CD14-positive monocyte (primary cell): ENCODE measurements around the gene ZRANB3. TPM values are rescaled to one million over a fixed set of nuclear protein-coding genes. Genes with fewer than 3 reads are reported as not detected.

Experiments used
- DNase-seq, 3 donors: peaks; one replicate each; pipeline ENCODE4 v3.0.0-alpha.2; 2011 to 2022
- H2AFZ ChIP-seq: 2 replicates; pipeline ENCODE4 v1.6.0; 2012; ENCODE audit warnings: mild to moderate bottlenecking, low read depth, low read length, inconsistent platforms; ENCODE audit not compliant: insufficient read depth, poor library complexity, severe bottlenecking
- H3K27ac ChIP-seq, 2 donors: 1 replicate in 1 of 2; 2 replicates in 1 of 2; pipeline ENCODE4 v1.5.1; 2012 to 2013; ENCODE audit warnings: low read length in 2 of 2, control low read depth in 1 of 2, inconsistent platforms in 1 of 2, low read depth in 1 of 2, mild to moderate bottlenecking in 1 of 2
- H3K27me3 ChIP-seq, 2 donors: one replicate each; pipeline versions ENCODE4 v1.6.0 to v1.6.1; 2011 to 2013; ENCODE audit warnings: low read length in 2 of 2; ENCODE audit not compliant: control insufficient read depth in 2 of 2, insufficient read depth in 2 of 2
- H3K36me3 ChIP-seq, 2 donors: replicated peaks in 1 of 2; 1 replicate in 1 of 2; 2 replicates in 1 of 2; pipeline versions ENCODE4 v1.5.1 to v1.6.1; 2012 to 2013; ENCODE audit warnings: low read length in 2 of 2, control low read depth in 1 of 2, inconsistent platforms in 1 of 2, mild to moderate bottlenecking in 1 of 2; ENCODE audit not compliant: insufficient read depth in 2 of 2, control insufficient read depth in 1 of 2
- H3K4me1 ChIP-seq, 2 donors: 1 replicate in 1 of 2; 2 replicates in 1 of 2; pipeline versions ENCODE4 v1.5.1 to v1.6.1; 2012 to 2013; ENCODE audit warnings: low read length in 2 of 2, control low read depth in 1 of 2, inconsistent platforms in 1 of 2, mild to moderate bottlenecking in 1 of 2, moderate library complexity in 1 of 2; ENCODE audit not compliant: insufficient read depth in 2 of 2, control insufficient read depth in 1 of 2
- H3K4me2 ChIP-seq: replicated peaks from 2 replicates; pipeline ENCODE3; 2012; ENCODE audit warnings: low read length, moderate library complexity, mild to moderate bottlenecking; ENCODE audit not compliant: poor library complexity, severe bottlenecking; ENCODE audit errors: extremely low read depth
- H3K4me3 ChIP-seq, 3 experiments: fragments of 200-600 bp in 1 of 3; sonication (generic) in 1 of 3; replicated peaks in 1 of 3; 1 replicate in 2 of 3; 2 replicates in 1 of 3; pipeline ENCODE4 v1.5.1; 2011 to 2013; ENCODE audit warnings: low read length in 3 of 3, mild to moderate bottlenecking in 3 of 3, control low read depth in 2 of 3, low read depth in 2 of 3, inconsistent platforms in 1 of 3, moderate library complexity in 1 of 3
- H3K79me2 ChIP-seq: 2 replicates; pipeline ENCODE4 v1.6.0; 2012; ENCODE audit warnings: mild to moderate bottlenecking, control low read depth, inconsistent platforms, low read length, moderate library complexity; ENCODE audit not compliant: insufficient read depth
- H3K9ac ChIP-seq: 2 replicates; pipeline ENCODE4 v1.6.0; 2017; ENCODE audit warnings: low read length, mild to moderate bottlenecking; ENCODE audit not compliant: insufficient read depth, poor library complexity, severe bottlenecking
- H3K9me3 ChIP-seq, 2 donors: replicated peaks in 1 of 2; 1 replicate in 1 of 2; 2 replicates in 1 of 2; pipeline versions ENCODE4 v1.5.1 to v1.6.1; 2012 to 2013; ENCODE audit warnings: low read length in 2 of 2, control low read depth in 1 of 2; ENCODE audit not compliant: control insufficient read depth in 1 of 2, insufficient read depth in 1 of 2
- H4K20me1 ChIP-seq: 2 replicates; pipeline ENCODE4 v1.6.0; 2012; ENCODE audit warnings: mild to moderate bottlenecking, low read length, control low read depth, moderate library complexity; ENCODE audit not compliant: insufficient read depth
- H3K27ac Mint-ChIP-seq, 7 donors: one replicate each; pipeline ENCODE4 v1.8.0; 2020; ENCODE audit warnings: mild to moderate bottlenecking in 7 of 7, mixed read lengths in 7 of 7, moderate library complexity in 6 of 7, inconsistent platforms in 2 of 7
- H3K27me3 Mint-ChIP-seq, 3 donors: one replicate each; pipeline ENCODE4 v1.8.0; 2021 to 2022; ENCODE audit warnings: low read depth in 3 of 3, mild to moderate bottlenecking in 3 of 3, mixed read lengths in 3 of 3, moderate library complexity in 3 of 3, inconsistent platforms in 1 of 3
- H3K36me3 Mint-ChIP-seq, 2 donors: one replicate each; pipeline ENCODE4 v1.8.0; 2020; ENCODE audit warnings: mixed read lengths in 2 of 2, inconsistent platforms in 1 of 2, mild to moderate bottlenecking in 1 of 2
- H3K4me1 Mint-ChIP-seq: one replicate; pipeline ENCODE4 v1.8.0; 2020; ENCODE audit warnings: mild to moderate bottlenecking, mixed read lengths
- H3K4me3 Mint-ChIP-seq, 2 donors: one replicate each; pipeline ENCODE4 v1.8.0; 2020; ENCODE audit warnings: mild to moderate bottlenecking in 2 of 2, mixed read lengths in 2 of 2, moderate library complexity in 1 of 2
- H3K9me3 Mint-ChIP-seq, 7 donors: one replicate each; pipeline ENCODE4 v1.8.0; 2020 to 2022; ENCODE audit warnings: mixed read lengths in 7 of 7, mild to moderate bottlenecking in 6 of 7, moderate library complexity in 6 of 7, inconsistent platforms in 2 of 7
- CTCF ChIP-seq: fragments of 200-600 bp; IDR thresholded peaks from one replicate; pipeline ENCODE4 v1.8.0; 2022; ENCODE audit warnings: antibody characterized with exemption, mild to moderate bottlenecking
- WGBS: methylation state at CpG from one replicate; pipeline ENCODE4 v1.1.5; 2013; ENCODE audit warnings: missing lambda C conversion rate; ENCODE audit not compliant: insufficient coverage; 5-methylcytosine and 5-hydroxymethylcytosine counted together
- intact Hi-C, 2 donors: fragments of 100-400 bp; cut with micrococcal nuclease; formaldehyde crosslinking; loops; one replicate each; pipeline versions ENCODE4 v1.15.0 to v1.15.1; 2023
- polyA plus RNA-seq, 3 donors: library from polyadenylated mRNA; depleted of rRNA in 1 of 3; unstranded in 2 of 3; stranded (reverse) in 1 of 3; fragments of 300-500 nt in 2 of 3; fragments of >200 nt in 1 of 3; fragmentation: Illumina TruSeq in 2 of 3; gene quantifications; 1 replicate in 2 of 3; 2 replicates in 1 of 3; pipeline ENCODE4 v1.2.3, GENCODE V29; 2012 to 2021

The ZRANB3 gene
- polyA plus RNA-seq, 3 donors = 0.47 to 3.5 (median 0.64) TPM

DNA sequence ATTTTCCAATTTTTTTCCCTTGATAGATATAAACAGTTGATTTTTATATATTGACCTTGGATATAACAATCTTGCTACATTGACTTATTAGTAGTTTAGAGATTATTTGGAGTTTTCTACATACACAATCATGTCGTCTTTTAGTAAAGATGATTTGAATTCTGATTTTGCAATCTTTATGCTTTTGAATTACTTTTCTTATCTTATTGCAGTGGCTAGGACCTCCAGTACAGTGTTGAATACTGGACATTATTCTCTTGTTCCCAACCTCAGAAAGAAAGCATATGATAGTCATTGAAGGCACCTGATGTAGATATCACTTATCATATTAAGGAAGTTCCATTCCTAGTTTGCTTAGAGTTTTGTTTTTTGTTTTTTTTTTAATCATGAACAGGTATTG lies 388.7 kb downstream of the ZRANB3 start:
- Histone ChIP-seq H4K20me1 (no peaks in the 10 kb centered on the region), H3K9ac (no peak overlapping the region), H2AFZ (no peak overlapping the region), H3K4me2 (no peak overlapping the region), H3K27ac (no peak overlapping the region), H3K4me3 (no peak overlapping the region), H3K36me3 (peaks cover 40 to 91% of the 10 kb centered on the region in 2 donors), H3K27me3 (no peaks in the 10 kb centered on the region), H3K4me1 (no peaks in the 10 kb centered on the region), H3K9me3 (peaks cover 15 to 30% of the 10 kb centered on the region in 2 donors), H3K79me2 (no peaks in the 10 kb centered on the region)
- Mint-ChIP-seq H3K9me3 (peaks cover 11 to 26% (median 20%) of the 10 kb centered on the region in 7 donors), H3K4me1 (no peaks in the 10 kb centered on the region), H3K27ac (no peak overlapping the region), H3K27me3 (peaks cover 0 to 2% (median 2%) of the 10 kb centered on the region in 3 donors), H3K36me3 (peaks cover 61 to 85% of the 10 kb centered on the region in 2 donors), H3K4me3 (no peak overlapping the region)
- WGBS = no CpG with 5 or more reads among the region's 1 CpG
- TF ChIP-seq CTCF = no peak
- intact Hi-C loops = no loop called here
- no peak for DNase-seq

DNA sequence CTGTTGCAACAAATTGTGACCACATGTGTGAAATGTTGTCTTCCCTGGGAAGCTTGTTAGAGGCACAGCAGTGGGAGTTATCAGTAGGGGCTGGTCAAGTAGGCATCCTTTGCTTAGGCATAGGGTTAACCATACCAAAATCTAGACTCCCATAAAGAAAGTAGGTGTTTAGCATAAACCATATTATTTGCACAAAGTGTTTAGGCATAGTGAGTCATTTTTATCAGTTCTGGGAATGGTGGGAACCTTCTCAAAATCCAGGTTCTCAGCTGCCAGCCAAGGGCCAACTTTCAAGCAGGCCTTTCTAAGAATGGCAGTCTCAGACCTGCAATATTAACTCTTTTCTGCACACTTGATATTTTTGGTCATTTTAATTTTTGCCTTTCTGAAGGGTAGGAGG lies 390.4 kb downstream of the ZRANB3 start:
- H3K9ac ChIP-seq = no peak overlapping the region
- intact Hi-C loops = no loop called here
- H3K36me3 ChIP-seq = peaks cover 55 to 93% of the 10 kb centered on the region in 2 donors
- no peaks in the 10 kb centered on the region for H3K79me2 ChIP-seq
- DNase-seq = no peak
- no peak for TF ChIP-seq CTCF
- H3K27ac ChIP-seq = no peak overlapping the region
- Mint-ChIP-seq H3K9me3 (peaks cover 11 to 26% (median 20%) of the 10 kb centered on the region in 7 donors), H3K4me3 (no peak overlapping the region), H3K27ac (no peak overlapping the region), H3K4me1 (no peaks in the 10 kb centered on the region), H3K27me3 (peaks cover 0 to 2% (median 2%) of the 10 kb centered on the region in 3 donors), H3K36me3 (peaks cover 69 to 89% of the 10 kb centered on the region in 2 donors)
- no peak overlapping the region for H3K4me3 ChIP-seq
- no peak overlapping the region for H2AFZ ChIP-seq
- no peaks in the 10 kb centered on the region for H3K4me1 ChIP-seq
- no peaks in the 10 kb centered on the region for H3K27me3 ChIP-seq
- H3K9me3 ChIP-seq = peaks cover 15 to 30% of the 10 kb centered on the region in 2 donors
- no peak overlapping the region for H3K4me2 ChIP-seq
- no peaks in the 10 kb centered on the region for H4K20me1 ChIP-seq
